Activated CD8-positive, alpha-beta memory T cell treated with anti-CD3 and anti-CD28 coated beads, Interleukin-2, amount 50 U/mL, for 24 hours (primary cell): ENCODE data around the gene OR7G1.
"Not testable (repeated sequence)": the region's sequence is repeated elsewhere in the genome, so short reads cannot be mapped to it uniquely, and the experiment has no call there.

Source experiments
- DNase-seq: peaks from one replicate; pipeline ENCODE4 v3.0.0-alpha.2; 2020; ENCODE audit errors: extremely low read depth

Gene OR7G1

GRCh38 chr19:9076901-9077300 is 38.7 kb downstream of the OR7G1 start:
- DNase-seq = no peak

- no peak for DNase-seq
Measured at GRCh38 chr19:9075064-9075949, 40.3 kb downstream of the OR7G1 start.

GRCh38 chr19:9073806-9074205 is 41.8 kb downstream of the OR7G1 start:
- no peak for DNase-seq

GRCh38 chr19:9071720-9072119 is 43.8 kb downstream of the OR7G1 start:
- not testable (repeated sequence) for DNase-seq

GRCh38 chr19:9070066-9070465 is 45.5 kb downstream of the OR7G1 start:
- DNase-seq = no peak

GRCh38 chr19:9065457-9066014 is 50.0 kb downstream of the OR7G1 start:
- no peak for DNase-seq
